Measurements from ENCODE around the gene NUP43.
"Not testable (repeated sequence)": the region's sequence is repeated elsewhere in the genome, so short reads cannot be mapped to it uniquely, and the experiment has no call there.

NUP43 gene

DNA sequence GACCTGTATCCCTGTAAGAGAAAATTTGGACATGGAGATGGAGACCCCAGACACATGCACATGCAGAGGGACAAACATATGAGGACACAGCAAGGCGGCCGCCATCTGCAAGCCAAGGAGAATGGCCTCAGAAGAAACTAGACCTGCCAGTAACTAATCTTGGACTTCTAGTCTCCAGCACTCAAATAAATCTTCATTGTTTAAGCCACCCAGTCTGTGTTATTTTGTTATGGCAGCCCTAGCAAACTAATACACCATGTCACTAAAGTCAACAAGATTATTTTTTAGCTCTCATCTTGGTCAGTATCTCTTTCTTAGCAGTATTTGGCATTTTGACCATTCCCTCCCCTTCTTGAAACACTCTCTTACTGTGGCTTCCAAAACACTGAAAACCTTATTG lies 55.1 kb downstream of the NUP43 start:
- no peak for DNase-seq (ENCODE audit: low spot score)

DNA sequence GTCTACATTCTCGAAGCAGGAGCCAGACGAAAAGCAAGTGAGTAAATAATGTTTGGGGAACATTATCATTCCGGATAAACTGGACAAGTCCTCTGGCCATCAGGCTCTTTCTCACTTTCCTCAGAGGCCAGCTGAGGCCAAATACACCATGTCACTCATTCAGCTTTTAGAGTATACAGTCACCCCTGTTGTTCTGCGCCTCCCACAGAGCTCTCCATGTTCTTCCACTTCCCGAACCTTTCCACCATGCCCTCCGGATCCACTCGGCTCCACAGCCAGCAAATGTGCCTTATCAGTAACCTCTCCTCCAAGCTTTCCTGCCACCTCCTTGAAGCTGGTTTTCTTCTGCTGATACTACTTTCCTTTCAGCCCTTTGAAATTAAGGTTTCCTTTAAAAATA lies 60.1 kb downstream of the NUP43 start:
- DNase-seq (ENCODE audit: low spot score) = no peak

DNA sequence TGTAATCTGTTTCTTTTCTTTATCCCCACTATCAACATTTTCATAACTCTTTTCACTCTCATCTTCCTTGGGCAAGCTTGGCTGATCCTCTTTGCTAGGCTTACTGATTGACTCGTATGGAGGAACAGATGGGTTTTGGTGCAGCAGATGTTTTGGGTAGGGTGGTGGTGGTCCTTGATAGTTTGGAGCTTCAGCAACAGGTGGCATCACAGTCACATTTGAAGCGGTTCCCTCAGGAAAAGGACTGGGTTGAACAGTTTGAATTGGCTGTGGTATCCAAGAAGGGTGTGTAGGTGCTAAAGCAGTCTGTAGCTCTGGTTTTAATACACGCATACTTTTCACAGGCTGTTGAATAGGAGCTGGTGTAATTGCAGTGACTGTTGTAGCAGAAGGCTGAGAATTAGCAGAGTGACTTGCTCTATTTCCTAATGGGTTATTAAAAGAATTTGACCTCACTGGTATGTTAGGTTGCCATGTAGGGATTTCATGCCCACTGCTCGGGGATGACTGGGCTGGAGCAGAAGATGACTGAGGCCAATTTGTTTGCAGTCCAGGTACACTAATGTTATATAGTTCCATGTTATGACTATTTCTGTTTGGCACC lies 63.0 kb downstream of the NUP43 start:
- DNase-seq (ENCODE audit: low spot score) = no peak

DNA sequence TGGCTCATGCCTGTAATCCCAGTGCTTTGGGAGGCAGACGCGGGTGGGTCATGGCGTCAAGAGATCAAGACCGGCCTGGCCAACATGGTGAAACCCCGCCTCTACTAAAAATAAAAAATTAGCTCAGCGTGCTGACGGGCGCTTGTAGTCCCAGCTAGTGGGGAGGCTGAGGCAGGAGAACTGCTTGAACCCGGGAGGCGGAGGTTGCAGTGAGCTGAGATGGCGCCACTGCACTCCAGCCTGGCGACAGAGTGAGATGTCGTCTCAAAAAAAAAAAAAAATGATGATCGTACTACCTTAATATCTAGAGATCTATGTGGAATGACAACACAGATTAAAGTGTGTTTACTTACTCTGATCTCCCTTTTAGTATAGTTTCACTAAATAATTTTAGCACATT lies 64.5 kb downstream of the NUP43 start:
- not testable (repeated sequence) for DNase-seq (ENCODE audit: low spot score)

DNA sequence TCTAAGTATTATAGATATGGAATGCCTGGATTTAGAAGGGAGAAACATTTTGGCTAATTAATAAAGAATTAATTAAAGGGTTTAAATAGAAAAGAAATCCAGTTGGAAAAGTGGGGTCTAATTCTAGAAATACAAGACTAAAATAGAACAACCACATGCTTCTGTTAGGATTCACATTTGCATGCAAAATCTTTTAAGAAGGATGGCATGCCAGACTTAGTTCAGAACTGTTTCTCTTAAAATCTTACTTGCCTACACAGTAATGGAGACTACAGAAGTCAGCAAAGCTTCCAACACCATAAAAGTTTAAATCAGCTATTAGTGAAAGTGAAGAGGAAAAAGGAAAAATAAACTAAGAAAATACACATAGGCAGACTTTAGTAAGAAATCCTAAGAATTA lies 65.1 kb downstream of the NUP43 start:
- no peak for DNase-seq (ENCODE audit: low spot score)

DNA sequence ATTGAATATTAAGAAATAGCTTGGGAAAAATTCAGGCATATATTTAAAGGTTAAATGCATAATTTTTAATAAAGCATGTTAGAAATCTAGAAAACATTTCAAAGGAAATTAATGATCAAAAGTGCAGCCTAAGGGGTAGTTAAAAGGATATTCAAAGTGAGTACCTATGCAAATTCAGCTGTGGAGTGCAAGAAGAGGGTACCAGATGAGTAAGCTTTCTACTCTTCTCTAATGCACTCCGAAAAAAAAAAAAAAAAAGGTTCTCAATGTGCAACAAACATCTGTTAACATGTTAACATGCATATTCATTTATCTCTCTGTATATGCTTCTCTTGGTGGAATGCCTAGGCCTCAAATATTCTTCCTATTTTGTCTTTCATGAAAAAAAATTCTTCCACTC lies 65.8 kb downstream of the NUP43 start:
- DNase-seq (ENCODE audit: low spot score) = no peak

Data from AG08396 (cell line).